ENCODE measurements around the gene PRKAG2.

The PRKAG2 gene

GRCh38 chr7:151872531-151873401 lies 4.1 kb downstream of the PRKAG2 start:
- H3K27ac ChIP-seq: no peak overlapping the region
- TF ChIP-seq, protein P1, sequence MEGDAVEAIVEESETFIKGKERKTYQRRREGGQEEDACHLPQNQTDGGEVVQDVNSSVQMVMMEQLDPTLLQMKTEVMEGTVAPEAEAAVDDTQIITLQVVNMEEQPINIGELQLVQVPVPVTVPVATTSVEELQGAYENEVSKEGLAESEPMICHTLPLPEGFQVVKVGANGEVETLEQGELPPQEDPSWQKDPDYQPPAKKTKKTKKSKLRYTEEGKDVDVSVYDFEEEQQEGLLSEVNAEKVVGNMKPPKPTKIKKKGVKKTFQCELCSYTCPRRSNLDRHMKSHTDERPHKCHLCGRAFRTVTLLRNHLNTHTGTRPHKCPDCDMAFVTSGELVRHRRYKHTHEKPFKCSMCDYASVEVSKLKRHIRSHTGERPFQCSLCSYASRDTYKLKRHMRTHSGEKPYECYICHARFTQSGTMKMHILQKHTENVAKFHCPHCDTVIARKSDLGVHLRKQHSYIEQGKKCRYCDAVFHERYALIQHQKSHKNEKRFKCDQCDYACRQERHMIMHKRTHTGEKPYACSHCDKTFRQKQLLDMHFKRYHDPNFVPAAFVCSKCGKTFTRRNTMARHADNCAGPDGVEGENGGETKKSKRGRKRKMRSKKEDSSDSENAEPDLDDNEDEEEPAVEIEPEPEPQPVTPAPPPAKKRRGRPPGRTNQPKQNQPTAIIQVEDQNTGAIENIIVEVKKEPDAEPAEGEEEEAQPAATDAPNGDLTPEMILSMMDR (IDR thresholded peaks at IDR 0.05): no peak
- no peak for TF ChIP-seq ZFX (IDR thresholded peaks at IDR 0.05; ENCODE audit: borderline replicate concordance)

DNA sequence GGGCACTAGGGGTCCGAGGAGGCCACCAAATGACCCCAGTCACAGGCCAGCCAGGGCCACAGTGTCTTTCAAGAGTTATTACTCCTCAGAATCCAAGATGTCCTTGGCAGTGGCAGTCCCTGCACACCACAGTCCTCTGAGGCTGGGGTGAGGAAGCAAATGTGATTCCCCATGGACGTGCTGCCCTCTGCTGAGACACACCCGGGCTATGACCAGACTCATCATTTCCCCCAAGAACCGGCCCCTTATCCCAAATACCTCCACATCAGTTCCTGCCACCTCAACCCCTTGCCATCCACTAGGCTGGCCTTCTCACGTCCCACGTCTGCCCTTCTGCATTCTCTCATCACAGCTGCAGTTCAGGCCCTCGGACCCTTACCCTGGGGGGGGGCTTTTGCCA lies 5.0 kb downstream of the PRKAG2 start:
- TF ChIP-seq ZFX (IDR thresholded peaks at IDR 0.05; ENCODE audit: borderline replicate concordance): no peak
- TF ChIP-seq, protein P1 (IDR thresholded peaks at IDR 0.05): no peak
- no peak overlapping the region for H3K27ac ChIP-seq

DNA sequence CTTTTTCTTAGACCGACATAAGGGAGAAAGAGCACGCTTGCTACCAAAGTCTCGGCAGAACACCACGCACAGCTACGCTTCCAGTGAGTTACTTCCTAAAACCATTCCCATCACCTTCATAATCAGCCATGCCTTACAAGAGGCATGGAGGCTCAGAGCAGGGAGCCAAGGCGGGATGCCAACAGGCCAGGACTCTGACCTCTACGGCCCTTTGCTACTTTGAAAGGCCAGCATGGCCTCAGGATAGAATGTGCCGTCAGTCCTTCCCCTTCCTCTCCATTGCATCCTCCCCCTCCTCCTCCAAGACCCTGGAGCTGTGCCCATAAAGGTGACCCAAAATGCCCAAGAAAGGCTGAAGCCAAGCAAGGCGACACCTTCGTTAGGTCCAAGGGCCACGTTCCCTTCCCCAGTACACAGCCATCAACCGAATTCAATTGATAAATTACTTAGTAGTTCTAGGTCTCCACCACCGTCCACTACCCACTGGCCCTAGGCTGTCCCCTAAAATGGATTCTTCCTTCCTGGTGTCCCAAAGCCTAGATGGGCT lies 5.7 kb downstream of the PRKAG2 start:
- H3K27ac ChIP-seq: no peak overlapping the region
- TF ChIP-seq, protein P1 (IDR thresholded peaks at IDR 0.05): no peak
- no peak for TF ChIP-seq ZFX (IDR thresholded peaks at IDR 0.05; ENCODE audit: borderline replicate concordance)

DNA sequence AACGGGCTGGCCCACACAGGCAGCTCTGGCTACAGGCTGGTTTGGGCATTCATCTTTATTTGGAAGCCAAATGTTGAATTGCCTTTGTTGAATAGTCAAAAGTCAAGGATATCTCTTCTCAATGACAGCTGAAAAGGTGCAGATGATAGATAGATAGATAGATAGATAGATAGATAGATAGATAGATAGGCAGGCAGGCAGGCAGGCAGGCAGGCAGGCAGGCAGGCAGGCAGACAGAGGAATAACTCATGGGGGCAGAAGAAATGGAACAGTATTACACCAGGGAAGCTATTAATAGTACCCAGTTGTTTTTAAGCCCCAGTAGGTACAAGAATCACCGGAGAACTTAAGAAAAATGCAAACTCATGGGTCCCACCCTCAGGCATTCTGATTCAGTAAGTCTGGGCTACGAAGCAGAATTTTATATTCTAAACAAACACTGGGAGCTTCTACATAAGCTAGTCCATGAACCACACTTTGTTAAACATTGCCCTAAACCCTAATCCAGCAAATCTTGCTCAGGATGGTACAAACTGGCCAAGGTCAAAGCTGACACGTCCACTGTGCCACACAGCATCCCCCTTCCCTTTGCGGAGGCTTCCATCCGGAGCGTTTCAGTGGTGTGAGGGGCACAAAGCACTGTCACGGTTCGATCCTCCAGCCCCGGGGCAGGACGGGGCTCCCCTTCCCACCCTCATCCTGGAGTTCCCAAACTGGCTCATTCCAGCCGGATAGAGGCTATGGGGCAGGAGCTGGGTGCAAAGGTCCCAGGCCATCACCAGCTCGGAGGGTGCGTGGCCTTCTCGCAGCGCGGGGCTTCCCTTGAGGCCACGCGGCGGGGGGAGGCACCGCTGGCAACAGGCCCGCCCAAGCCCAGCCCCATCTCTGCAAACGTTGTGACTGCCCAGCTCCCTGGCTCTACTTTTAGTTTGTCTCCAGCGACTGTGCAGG lies 6.7 kb downstream of the PRKAG2 start:
- TF ChIP-seq ZFX (IDR thresholded peaks at IDR 0.05; ENCODE audit: borderline replicate concordance): no peak
- TF ChIP-seq, protein P1 (IDR thresholded peaks at IDR 0.05): no peak
- H3K27ac ChIP-seq: no peak overlapping the region

DNA sequence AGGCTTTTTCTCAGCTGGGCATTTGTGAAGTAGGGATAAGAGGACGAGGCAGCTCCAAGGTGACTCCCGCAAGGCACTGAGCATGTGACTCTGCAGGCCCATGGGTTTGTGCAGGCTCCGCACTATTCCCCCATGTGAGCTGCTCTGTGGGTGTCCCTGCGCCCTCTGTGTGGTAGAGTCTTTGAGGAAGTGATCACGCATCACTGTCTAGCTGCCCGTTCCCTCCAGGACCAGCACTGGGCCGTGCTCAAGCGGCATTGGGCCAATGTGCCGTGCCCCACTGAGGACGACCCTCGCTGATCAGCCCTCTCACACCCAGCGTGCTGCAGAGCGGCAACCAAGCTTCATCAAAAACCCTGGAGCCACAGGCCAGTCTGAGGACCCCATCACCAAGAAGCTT lies 7.5 kb downstream of the PRKAG2 start:
- no peak overlapping the region for H3K27ac ChIP-seq
- TF ChIP-seq, protein P1 (IDR thresholded peaks at IDR 0.05): no peak
- no peak for TF ChIP-seq ZFX (IDR thresholded peaks at IDR 0.05; ENCODE audit: borderline replicate concordance)

DNA sequence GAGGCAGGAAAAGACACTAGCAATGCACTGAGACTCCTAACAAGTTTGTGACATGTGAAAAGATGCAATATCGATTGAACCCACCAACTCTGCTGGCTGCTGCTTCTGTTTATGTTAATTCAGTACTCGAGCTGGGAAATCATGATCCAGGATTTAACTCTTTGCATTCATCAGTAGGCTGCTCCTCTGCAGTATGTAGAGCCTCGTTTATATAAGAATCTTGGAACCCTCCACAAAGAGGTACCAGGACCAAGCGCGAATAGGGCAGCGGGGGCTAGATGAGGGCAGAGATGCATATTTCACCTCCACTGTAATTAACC lies 7.8 kb downstream of the PRKAG2 start:
- H3K27ac ChIP-seq: no peak overlapping the region
- no peak for TF ChIP-seq ZFX (IDR thresholded peaks at IDR 0.05; ENCODE audit: borderline replicate concordance)
- TF ChIP-seq, protein P1 (IDR thresholded peaks at IDR 0.05): no peak
